ENCODE results near the gene OR2T27. TPM values are rescaled to one million over a fixed set of nuclear protein-coding genes. Genes with fewer than 3 reads are reported as not detected.
"Not testable (repeated sequence)": the region's sequence is repeated elsewhere in the genome, so short reads cannot be mapped to it uniquely, and the experiment has no call there.

The OR2T27 gene
- total RNA-seq, 4 donors from 2014 or later, result not detected

- DNase-seq (ENCODE audit: low spot score), result no peak
- TF ChIP-seq CTCF (IDR thresholded peaks at IDR 0.05), result no peak
- ATAC-seq (ENCODE audit: low FRiP score), result no peak
Observed at GRCh38 chr1:248670003-248670402, 14.7 kb upstream of the OR2T27 start.

- not testable (repeated sequence) for DNase-seq (ENCODE audit: low spot score); ATAC-seq (ENCODE audit: low FRiP score)
Observed at GRCh38 chr1:248663453-248664328, 8.4 kb upstream of the OR2T27 start.

- not testable (repeated sequence) for ATAC-seq (ENCODE audit: low FRiP score); DNase-seq (ENCODE audit: low spot score)
Observed at GRCh38 chr1:248656797-248657196, 1.5 kb upstream of the OR2T27 start.

DNA sequence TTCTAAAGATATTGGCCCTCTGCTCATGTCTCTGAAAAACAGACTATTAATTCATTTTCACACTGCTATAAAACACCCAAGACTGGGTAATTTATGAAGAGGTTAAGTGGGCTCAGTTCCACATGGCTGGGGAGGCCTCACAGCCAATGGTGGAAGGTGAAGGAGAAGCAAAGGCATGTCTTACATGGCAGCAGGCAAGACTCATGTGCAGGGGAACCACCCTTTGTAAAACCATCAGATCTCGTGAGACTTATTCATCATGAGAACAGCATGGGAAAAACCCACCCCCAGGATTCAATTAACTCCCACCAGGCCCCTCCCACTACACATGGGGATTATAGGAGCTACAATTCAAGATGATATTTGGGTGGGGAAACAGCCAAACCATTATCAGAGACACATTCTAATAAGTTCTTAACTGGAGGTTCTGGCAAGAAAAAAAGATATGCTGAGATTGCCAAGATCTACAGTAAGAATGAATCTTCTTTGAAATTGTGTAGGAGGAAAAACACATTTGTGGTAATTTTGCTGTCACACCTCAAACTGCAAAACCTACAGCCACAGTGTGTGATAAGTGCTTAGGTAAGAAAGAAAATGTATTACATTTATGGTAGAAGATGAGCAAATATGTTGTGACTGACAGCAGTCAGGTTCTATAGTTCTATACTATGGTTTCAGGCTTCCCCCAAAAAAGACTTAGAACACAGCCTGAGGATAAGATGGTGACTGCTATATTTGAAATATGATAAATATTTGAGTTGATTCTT is 6.4 kb downstream of the OR2T27 start:
- ATAC-seq (ENCODE audit: low FRiP score); DNase-seq (ENCODE audit: low spot score): not testable (repeated sequence)

- not testable (repeated sequence) for ATAC-seq (ENCODE audit: low FRiP score); DNase-seq (ENCODE audit: low spot score)
Observed at GRCh38 chr1:248645178-248645577, 10.2 kb downstream of the OR2T27 start, which contains the start of gene OR2T35. Gene OR2T35 (minus strand): TSS chr1:248645278. CDS start chr1:248639258, 6,020 bp downstream.

- not testable (repeated sequence) for ATAC-seq (ENCODE audit: low FRiP score); DNase-seq (ENCODE audit: low spot score)
Observed at GRCh38 chr1:248642971-248643651, 12.2 kb downstream of the OR2T27 start.

- not testable (repeated sequence) for ATAC-seq (ENCODE audit: low FRiP score); DNase-seq (ENCODE audit: low spot score)
Observed at GRCh38 chr1:248641583-248641982, 13.7 kb downstream of the OR2T27 start.

DNA sequence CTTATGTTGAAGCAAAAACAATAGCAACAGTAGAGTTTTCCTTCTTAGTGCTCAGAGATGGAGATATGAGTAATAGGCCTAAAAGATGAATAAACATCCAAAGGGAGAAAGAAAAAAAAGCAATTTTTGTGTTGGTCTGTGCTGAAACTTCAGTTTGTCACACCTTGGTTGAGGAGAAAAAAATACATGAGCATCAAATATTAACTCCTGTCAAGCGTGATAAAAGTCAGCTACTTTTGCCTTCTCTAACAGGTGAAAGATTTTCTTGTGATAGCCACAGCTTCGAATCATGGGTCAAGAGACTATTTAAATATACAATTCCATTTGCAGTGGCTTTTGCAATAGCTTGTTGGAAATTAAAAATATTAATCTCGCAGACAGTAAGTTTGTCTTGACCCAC is 14.4 kb downstream of the OR2T27 start:
- DNase-seq (ENCODE audit: low spot score); ATAC-seq (ENCODE audit: low FRiP score): not testable (repeated sequence)

DNA sequence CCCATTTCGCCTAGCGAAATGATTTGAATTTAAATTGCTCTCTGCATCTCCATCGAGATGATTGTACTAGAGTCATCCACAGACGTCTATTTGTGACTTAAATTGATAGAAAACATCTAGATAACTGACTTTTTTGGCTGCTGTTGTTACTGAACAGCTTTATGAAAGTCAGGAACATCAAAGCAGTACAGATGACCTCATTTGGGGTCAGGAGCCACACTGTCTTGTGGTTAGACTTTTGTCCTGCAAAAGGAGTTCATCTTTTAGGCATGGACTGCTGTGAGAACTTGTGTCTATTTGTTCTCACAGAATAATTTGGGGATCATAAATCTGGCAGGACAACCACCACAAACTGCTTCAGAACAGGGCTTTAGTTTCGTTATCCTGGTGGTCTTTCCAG is 15.7 kb downstream of the OR2T27 start:
- not testable (repeated sequence) for ATAC-seq (ENCODE audit: low FRiP score); DNase-seq (ENCODE audit: low spot score)

GRCh38 chr1:248636612-248637011 is 18.7 kb downstream of the OR2T27 start:
- not testable (repeated sequence) for DNase-seq (ENCODE audit: low spot score); ATAC-seq (ENCODE audit: low FRiP score)

DNA sequence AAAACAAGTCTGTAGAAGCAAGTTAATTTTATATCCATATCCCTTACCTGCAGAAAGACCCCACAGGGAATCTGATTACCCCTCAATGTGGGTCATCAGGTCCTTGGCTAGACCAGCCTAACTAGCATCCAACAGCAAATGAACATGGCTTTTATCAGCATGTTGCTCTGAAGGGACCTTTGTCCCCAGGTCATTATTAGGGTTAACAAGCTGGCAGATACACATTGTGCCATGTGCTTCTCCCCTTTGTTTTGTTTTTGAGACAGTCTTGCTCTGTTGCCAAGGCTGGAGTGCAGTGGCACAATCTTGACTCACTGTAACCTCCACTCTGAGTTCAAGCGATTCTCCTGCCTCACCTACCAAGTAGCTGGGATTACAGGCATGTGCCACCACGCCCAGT is 20.3 kb downstream of the OR2T27 start, which contains the start of gene OR2T11:
TSS of gene OR2T11 (minus strand) at position 101 of the 400 bp plus-strand sequence. CDS start 7,963 bp downstream, outside the sequence.
- not testable (repeated sequence) for ATAC-seq (ENCODE audit: low FRiP score); DNase-seq (ENCODE audit: low spot score)

DNA sequence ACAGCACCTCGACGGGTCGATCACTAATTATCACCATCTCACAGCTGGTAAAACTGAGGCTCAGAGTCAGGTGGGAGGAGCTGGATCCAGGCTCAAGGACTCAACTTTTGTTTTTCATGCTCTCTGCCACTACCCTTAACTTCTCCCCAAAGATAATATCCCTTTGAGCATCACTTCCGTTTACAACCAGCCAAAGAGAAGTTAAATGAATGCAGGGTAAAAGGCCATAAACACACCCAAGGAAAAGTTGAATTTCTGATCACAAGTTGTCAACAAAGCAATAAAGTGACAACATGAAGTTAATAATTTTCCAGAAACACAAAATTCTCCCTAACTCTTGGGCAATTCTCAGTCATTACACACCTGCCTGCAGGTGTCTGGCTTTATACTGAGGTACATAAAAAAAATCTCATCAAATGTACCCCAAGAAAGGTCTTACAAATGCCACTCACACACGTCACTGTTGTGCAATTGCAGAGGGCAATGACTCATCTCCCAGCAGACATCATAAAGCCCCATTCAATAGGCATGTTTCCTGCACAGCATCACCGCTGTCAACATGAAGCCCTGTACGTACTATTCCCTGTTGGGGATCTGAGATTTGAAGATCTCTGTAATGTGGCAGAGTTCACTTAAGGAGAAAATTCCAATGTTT is 23.8 kb downstream of the OR2T27 start:
- TF ChIP-seq CTCF (IDR thresholded peaks at IDR 0.05), result no peak
- DNase-seq (ENCODE audit: low spot score), result no peak
- ATAC-seq (ENCODE audit: low FRiP score), result no peak

All from omental fat pad (tissue), 4 donors.